ENCODE data around the gene PSMD8.

PSMD8 gene

GRCh38 chr19:38386971-38387549, 12.7 kb downstream of the PSMD8 start:
- DNase-seq, result peak in 2 of 58 donors; percentile 44 to 47

- peak in 57 of 58 donors; percentile 47 to 94 (median 75) for DNase-seq
Observed at GRCh38 chr19:38387550-38388348, 13.4 kb downstream of the PSMD8 start, which contains the start of gene GGN. Gene GGN (minus strand): TSS chr19:38388034. CDS start chr19:38387261, 773 bp downstream.

- peak in 52 of 58 donors; percentile 29 to 88 (median 64) for DNase-seq
Observed at GRCh38 chr19:38388349-38389100, 14.2 kb downstream of the PSMD8 start, which contains the start of gene SPRED3. Gene SPRED3 (plus strand): TSS chr19:38388697. CDS start chr19:38390303, 1,606 bp downstream.

GRCh38 chr19:38389101-38389925, 14.9 kb downstream of the PSMD8 start:
- DNase-seq, result peak in 28 of 58 donors; percentile 7 to 58 (median 29)

- DNase-seq, result no peak
Observed at GRCh38 chr19:38389957-38390924, 15.9 kb downstream of the PSMD8 start.

- no peak for DNase-seq
Observed at GRCh38 chr19:38391911-38392464, 17.6 kb downstream of the PSMD8 start.

- no peak for DNase-seq
Observed at GRCh38 chr19:38392707-38393308, 18.4 kb downstream of the PSMD8 start.

- DNase-seq, result no peak
Observed at GRCh38 chr19:38394488-38394887, 20.1 kb downstream of the PSMD8 start.

GRCh38 chr19:38395381-38396114, 21.2 kb downstream of the PSMD8 start:
- no peak for DNase-seq

GRCh38 chr19:38399081-38399480, 24.7 kb downstream of the PSMD8 start:
- no peak for DNase-seq

GRCh38 chr19:38399537-38399936, 25.2 kb downstream of the PSMD8 start:
- no peak for DNase-seq

- DNase-seq, result no peak
Observed at GRCh38 chr19:38400361-38400760, 26.0 kb downstream of the PSMD8 start.

- DNase-seq, result no peak
Observed at GRCh38 chr19:38401148-38401547, 26.8 kb downstream of the PSMD8 start.

- no peak for DNase-seq
Observed at GRCh38 chr19:38402623-38402966, 28.2 kb downstream of the PSMD8 start.

GRCh38 chr19:38402967-38403674, 28.8 kb downstream of the PSMD8 start, which contains the start of gene FAM98C:
Gene FAM98C (plus strand): TSS chr19:38403093. CDS start chr19:38403154, 61 bp downstream.
- DNase-seq, result peak; percentile 57 to 99 (median 96)

- no peak for DNase-seq
Observed at GRCh38 chr19:38404858-38405257, 30.5 kb downstream of the PSMD8 start.

- DNase-seq, result no peak
Observed at GRCh38 chr19:38405276-38405675, 30.9 kb downstream of the PSMD8 start.

Measured in anterior cingulate cortex (tissue), 58 donors.